ENCODE results near the gene EXOC6. TPM values are rescaled to one million over a fixed set of nuclear protein-coding genes. Genes with fewer than 3 reads are reported as not detected.

The EXOC6 gene
- total and polyA plus RNA-seq, 2 of the 13 experiments (the other 11 are each of a cell fraction or from before 2014, with no cell fraction given), result 22.2 to 29.2 TPM

DNA sequence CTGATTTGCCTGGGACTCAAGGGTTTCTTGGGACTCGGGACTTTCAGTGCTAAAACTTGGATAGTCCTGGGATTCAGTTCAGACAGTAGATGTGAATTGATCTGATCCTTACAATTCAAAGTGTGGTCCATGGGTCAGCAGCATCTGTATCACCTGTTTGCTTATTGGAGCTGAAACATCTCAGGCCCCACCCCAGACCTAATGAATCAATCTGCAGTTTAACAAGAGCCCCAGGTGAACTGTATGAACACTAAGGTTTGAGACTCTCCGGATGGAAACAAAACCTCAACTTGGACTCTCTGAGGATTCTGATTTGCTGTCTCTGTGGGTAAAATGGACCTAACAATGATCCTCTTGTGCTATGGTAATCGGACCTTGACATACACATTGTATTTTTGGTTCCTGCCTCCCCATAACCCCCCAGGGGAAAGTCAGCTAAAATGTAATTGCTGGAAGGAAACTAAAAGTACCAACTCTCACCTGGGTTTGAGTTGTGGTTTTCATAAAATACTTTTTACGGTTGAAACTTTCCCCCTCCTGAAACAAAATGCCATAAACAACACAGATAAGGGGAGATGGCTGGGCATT is 237.0 kb downstream of the EXOC6 start:
- Histone ChIP-seq H3K4me3 (replicated peaks in 1 of 3; ENCODE audit: insufficient read depth in 1 of 3, low read depth in 2 of 3, low read length in 3 of 3) (no peak overlapping the region), H2AFZ (ENCODE audit: low read length) (no peak overlapping the region), H3K27me3 (ENCODE audit: control insufficient read depth in 1 of 2, insufficient read depth in 2 of 2, low read length in 2 of 2) (peaks cover 0 to 5% of the 10 kb centered on the region in 2 experiments; a peak in 1 of 5 replicates), H3K79me2 (ENCODE audit: insufficient read depth, low read length) (no peaks in the 10 kb centered on the region), H3K4me2 (ENCODE audit: low read depth, low read length) (no peak overlapping the region), H3K9ac (ENCODE audit: insufficient read depth, low read depth, low read length) (no peak overlapping the region), H3K9me3 (ENCODE audit: low read length) (no peaks in the 10 kb centered on the region), H3K4me1 (ENCODE audit: insufficient read depth, low read length) (peaks cover 27% of the 10 kb centered on the region), H3K36me3 (replicated peaks in 1 of 2; ENCODE audit: control insufficient read depth in 1 of 2, insufficient read depth in 2 of 2, low read length in 2 of 2) (no peaks in the 10 kb centered on the region), H4K20me1 (ENCODE audit: insufficient read depth, low read length) (no peaks in the 10 kb centered on the region), H3K27ac (ENCODE audit: extremely low read length, insufficient read depth, low read length) (no peak overlapping the region)
- TF ChIP-seq NCOR1 (IDR thresholded peaks at IDR 0.05; ENCODE audit: borderline replicate concordance, low read length) (no peak), ZNF331 (CRISPR knock-in tag; IDR thresholded peaks at IDR 0.05) (no peak), ZNF251 (CRISPR knock-in tag; IDR thresholded peaks at IDR 0.05) (no peak), RFX1 (IDR thresholded peaks at IDR 0.05) (no peak), ZNF678 (CRISPR knock-in tag; IDR thresholded peaks at IDR 0.05) (no peak), FOXK2 (IDR thresholded peaks at IDR 0.05) (no peak)
- TF ChIP-seq, protein P1, sequence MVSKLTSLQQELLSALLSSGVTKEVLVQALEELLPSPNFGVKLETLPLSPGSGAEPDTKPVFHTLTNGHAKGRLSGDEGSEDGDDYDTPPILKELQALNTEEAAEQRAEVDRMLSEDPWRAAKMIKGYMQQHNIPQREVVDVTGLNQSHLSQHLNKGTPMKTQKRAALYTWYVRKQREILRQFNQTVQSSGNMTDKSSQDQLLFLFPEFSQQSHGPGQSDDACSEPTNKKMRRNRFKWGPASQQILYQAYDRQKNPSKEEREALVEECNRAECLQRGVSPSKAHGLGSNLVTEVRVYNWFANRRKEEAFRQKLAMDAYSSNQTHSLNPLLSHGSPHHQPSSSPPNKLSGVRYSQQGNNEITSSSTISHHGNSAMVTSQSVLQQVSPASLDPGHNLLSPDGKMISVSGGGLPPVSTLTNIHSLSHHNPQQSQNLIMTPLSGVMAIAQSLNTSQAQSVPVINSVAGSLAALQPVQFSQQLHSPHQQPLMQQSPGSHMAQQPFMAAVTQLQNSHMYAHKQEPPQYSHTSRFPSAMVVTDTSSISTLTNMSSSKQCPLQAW (CRISPR knock-in tag; IDR thresholded peaks at IDR 0.05), result no peak
- in situ Hi-C loops (cut with HindIII; ENCODE audit: extremely low pct_ligation_motif_present, low pct_unique_long_range_greater_than_20kb) (no loop called here), intact Hi-C loops (cut with micrococcal nuclease; ENCODE audit: unreplicated experiment) (no loop called here)
- no peak for DNase-seq (ENCODE audit: low spot score)
- no peak for FAIRE-seq
- ChIA-PET POLR2A (no interaction called here), CTCF (ENCODE audit: low intra/inter-chr PET ratio, low total read pairs) (no interaction called here)
- BruUV-seq (replicated peaks), result no TSS peak
- 18% methylated on average over 4 of the region's 4 CpGs for WGBS (ENCODE audit: low lambda C conversion rate)
- ATAC-seq, result no peak

DNA sequence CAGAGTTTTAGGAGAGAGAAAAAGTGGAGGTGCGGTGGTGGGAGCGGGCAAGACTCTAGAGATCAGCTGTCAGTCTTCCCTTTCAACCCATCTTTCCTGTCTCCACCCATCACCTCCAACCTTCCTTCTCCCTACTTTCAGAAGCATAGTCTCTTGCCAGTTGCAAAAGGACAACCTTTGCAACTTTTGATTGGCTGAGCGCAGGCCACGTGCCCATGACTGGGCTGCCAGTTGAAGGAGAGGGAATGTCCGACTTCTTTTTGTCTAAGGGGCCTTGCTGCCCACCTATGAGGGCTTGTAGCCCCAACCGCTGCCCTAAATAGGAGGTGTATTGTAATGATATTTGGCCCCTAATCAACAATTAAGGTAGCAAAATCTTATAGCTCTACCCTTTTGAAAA is 238.0 kb downstream of the EXOC6 start:
- POLR2A ChIA-PET, result no interaction called here
- Histone ChIP-seq H3K9ac (ENCODE audit: insufficient read depth, low read depth, low read length) (no peak overlapping the region), H2AFZ (ENCODE audit: low read length) (no peak overlapping the region), H3K9me3 (ENCODE audit: low read length) (no peaks in the 10 kb centered on the region), H3K4me3 (replicated peaks in 1 of 3; ENCODE audit: insufficient read depth in 1 of 3, low read depth in 2 of 3, low read length in 3 of 3) (no peak overlapping the region), H3K4me1 (ENCODE audit: insufficient read depth, low read length) (peaks cover 24% of the 10 kb centered on the region), H4K20me1 (ENCODE audit: insufficient read depth, low read length) (no peaks in the 10 kb centered on the region), H3K4me2 (ENCODE audit: low read depth, low read length) (no peak overlapping the region), H3K36me3 (replicated peaks in 1 of 2; ENCODE audit: control insufficient read depth in 1 of 2, insufficient read depth in 2 of 2, low read length in 2 of 2) (no peaks in the 10 kb centered on the region), H3K27me3 (ENCODE audit: control insufficient read depth in 1 of 2, insufficient read depth in 2 of 2, low read length in 2 of 2) (peaks cover 0 to 2% of the 10 kb centered on the region in 2 experiments; a peak in 1 of 5 replicates), H3K27ac (ENCODE audit: extremely low read length, insufficient read depth, low read length) (no peak overlapping the region), H3K79me2 (ENCODE audit: insufficient read depth, low read length) (no peaks in the 10 kb centered on the region)
- no TSS peak for BruUV-seq (replicated peaks)
- FAIRE-seq (no peak), ATAC-seq (no peak), DNase-seq (ENCODE audit: low spot score) (no peak)
- CTCF ChIA-PET (ENCODE audit: low intra/inter-chr PET ratio, low total read pairs), result no interaction called here
- intact Hi-C loops (cut with micrococcal nuclease; ENCODE audit: unreplicated experiment) (no loop called here), in situ Hi-C loops (cut with HindIII; ENCODE audit: extremely low pct_ligation_motif_present, low pct_unique_long_range_greater_than_20kb) (no loop called here)
- 58% methylated on average over 5 of the region's 6 CpGs for WGBS (ENCODE audit: low lambda C conversion rate)
- TF ChIP-seq ZNF264 (CRISPR knock-in tag; IDR thresholded peaks at IDR 0.05) (no peak), CENPT (CRISPR knock-in tag; IDR thresholded peaks at IDR 0.05; ENCODE audit: low read depth) (no peak), ZNF709 (CRISPR knock-in tag; IDR thresholded peaks at IDR 0.05) (no peak), ZNF136 (CRISPR knock-in tag; IDR thresholded peaks at IDR 0.05; ENCODE audit: low read depth) (no peak)
- TF ChIP-seq, protein P2, sequence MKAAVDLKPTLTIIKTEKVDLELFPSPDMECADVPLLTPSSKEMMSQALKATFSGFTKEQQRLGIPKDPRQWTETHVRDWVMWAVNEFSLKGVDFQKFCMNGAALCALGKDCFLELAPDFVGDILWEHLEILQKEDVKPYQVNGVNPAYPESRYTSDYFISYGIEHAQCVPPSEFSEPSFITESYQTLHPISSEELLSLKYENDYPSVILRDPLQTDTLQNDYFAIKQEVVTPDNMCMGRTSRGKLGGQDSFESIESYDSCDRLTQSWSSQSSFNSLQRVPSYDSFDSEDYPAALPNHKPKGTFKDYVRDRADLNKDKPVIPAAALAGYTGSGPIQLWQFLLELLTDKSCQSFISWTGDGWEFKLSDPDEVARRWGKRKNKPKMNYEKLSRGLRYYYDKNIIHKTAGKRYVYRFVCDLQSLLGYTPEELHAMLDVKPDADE (CRISPR knock-in tag; IDR thresholded peaks at IDR 0.05), result no peak
